ENCODE measurements around the gene FAM163B.

The FAM163B gene

DNA sequence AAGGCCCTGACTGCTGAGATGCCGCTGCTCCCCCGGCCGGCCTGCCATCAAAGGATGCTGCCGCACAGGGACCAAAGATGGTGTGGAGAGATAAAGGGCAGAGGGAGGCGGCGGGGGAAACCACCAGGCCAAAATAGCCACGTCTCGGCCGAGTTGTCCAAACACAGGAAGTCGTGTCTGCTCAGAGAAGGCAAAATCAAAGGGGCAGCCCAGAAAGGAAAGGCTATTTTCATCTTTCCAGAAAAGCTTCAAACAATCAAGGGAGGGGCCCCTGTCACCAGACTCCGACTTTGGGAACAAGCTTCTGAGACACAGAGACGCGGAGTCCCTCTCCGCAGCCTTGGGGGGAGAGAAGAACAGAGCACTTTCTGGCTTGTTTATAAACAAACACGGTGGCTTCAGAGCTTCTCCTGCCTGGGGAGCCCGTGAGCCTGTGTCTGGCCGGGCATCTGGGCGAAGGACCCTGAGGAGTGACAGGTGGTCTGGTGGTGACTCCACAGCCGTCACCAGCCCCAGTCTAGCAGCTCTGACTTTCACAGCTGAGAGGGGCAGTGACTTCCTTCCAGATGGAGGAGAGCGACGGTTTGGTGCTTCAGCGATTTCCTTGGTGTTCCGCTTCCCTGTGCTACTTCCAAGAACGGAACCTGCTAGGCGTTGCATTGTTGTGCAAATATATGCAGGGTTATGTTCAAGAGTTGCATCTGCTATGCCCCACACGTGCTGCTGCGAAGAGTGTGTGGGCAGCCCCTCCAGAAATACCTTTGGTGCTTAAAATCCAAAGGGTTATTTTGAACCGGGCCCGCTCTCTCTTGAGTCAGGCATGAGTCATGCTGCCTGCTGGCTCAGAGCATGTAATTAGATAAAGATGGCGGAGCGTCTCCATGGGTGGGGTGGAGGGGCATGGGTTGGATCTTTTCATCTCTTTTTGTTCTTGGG lies 50.7 kb downstream of the FAM163B start:
- H3K27ac ChIP-seq: peak overlapping the region in 18 of 21 experiments; percentile 6 to 79 (median 53)
- H3K4me3 ChIP-seq: no peak overlapping the region

DNA sequence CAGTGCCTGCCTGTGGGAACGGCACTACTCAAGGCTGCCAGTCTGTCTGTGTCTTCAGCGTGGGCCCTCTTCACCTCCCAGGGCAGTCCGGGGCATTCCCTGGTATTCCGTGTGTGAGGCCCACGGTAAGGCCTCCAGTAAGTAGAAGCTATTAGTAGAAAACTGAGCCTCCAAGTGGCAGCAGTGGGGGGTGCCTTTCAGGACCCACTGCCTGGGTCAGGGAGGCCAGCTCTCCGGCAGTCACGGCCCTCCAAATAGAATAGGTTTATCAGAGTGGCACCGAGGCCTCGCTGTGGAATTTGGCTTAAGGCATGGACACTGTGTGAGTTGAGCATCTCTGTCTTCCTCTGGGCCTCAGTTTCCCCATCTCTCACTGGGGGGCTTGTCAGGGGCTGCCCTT lies 51.6 kb downstream of the FAM163B start:
- Histone ChIP-seq H3K4me3 (no peak overlapping the region), H3K27ac (peak overlapping the region in 5 of 21 experiments; percentile 22 to 79 (median 61))

DNA sequence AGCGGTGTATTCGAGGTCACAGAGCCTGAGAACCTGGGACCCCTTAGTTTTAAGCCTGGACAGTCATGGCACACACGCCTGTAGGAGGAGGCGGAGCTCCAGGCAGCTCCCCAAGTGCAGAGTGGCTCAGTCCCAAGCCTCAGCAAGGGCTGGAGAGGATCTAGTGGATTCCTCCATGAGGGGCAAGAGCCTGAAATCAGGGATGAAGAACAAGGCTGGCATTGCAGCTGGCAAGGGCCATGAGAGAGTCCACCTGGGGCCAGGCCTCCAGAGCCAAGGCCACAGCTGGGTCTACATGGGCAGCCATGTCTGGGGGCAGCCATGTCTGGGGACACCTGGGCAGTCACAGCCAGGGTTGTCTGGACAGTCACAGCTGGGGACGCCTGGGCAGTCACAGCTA lies 52.8 kb downstream of the FAM163B start:
- Histone ChIP-seq H3K27ac (no peak overlapping the region), H3K4me3 (no peak overlapping the region)

DNA sequence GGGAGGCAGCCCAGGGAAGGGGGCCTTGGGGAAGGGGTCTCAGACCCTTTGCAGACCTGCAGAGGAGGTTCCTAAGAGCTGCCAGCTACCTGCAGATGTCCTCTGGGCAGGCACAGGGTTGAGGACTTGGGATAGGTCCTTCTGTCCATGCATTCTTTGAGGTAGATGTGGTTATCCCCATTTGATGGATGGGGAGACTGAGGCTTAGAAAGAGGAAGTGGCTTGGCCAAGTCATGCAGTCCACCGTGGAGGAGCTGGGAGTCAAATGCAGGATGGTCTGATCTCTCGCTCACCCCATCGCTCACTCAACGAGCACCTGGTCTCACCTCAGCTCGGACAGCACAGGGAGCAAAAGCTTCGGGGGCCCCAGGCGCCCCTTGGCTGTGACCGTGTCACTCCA lies 54.5 kb downstream of the FAM163B start:
- no peak overlapping the region for H3K27ac ChIP-seq
- no peak overlapping the region for H3K4me3 ChIP-seq

DNA sequence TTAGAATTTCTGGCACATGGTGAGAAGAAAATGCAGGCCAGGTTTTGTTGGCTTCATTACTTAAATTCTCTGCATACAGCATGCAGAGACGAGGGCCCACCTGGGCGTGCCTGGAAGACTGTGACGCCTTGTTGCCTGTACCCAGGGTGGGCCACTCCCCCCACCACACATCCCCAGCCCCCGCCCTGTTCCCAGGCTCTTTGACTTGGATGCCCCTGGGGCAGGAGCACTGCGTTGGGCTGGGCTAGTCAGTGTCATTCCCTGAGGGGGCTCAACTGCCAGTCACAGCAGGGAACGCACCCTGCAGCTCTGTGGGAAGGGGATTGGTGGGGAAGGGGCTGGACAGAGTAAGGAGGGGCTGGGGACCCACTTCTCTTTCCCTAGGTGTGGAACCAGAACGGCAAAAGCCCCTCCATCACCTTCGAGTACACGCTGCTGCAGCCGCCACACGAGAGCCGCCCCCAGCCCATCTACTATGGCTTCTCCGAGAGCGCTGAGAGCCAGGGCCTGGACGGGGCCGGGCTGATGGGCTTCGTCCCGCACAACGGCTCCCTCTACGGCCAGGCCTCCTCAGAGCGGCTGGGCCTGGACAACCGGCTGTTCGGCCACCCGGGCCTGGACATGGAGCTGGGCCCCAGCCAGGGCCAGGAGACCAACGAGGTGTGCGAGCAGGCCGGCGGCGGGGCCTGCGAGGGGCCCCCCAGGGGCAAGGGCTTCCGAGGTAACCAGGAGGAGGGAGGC lies 55.0 kb downstream of the FAM163B start:
- no peak overlapping the region for H3K27ac ChIP-seq
- no peak overlapping the region for H3K4me3 ChIP-seq

DNA sequence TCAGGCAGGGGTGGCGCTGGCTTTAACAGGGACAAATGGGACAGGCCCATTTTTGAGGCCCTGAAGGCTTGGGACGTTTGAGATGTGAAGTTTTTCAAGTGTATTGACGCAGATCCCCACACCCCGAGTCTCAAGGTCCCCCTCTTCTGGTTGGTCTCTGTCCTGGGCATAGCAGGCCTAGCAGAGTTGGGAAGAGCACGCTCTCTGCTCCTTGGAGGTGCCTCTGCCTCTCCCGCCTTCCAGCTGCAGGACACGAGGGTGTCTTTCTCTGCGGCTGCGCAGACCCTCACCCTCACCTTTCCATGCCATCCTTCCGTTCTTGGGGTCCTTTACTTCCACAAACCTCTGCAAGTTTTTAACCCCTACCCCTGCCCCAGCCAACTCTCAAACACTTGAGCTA lies 56.1 kb downstream of the FAM163B start:
- H3K4me3 ChIP-seq: no peak overlapping the region
- H3K27ac ChIP-seq: no peak overlapping the region

DNA sequence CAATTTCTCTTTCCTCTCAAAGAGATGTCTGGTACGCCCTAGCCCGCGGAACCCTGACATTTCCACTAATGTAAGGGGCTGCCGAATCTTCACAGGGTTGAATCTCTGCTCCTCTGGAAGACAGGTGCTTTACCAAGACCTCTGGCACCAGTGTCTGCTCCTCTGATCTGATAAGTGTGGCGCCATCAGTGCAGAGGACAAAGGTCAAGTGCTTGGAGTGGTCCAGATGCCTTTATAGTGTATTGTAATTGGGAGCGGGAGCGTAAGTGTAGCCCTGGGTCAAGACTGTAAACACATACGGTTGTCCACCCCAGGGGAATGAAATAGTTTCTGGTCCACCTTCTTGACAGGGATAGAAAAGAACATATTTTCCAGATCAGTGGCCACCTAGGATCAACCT lies 57.0 kb downstream of the FAM163B start:
- Histone ChIP-seq H3K4me3 (no peak overlapping the region), H3K27ac (no peak overlapping the region)

DNA sequence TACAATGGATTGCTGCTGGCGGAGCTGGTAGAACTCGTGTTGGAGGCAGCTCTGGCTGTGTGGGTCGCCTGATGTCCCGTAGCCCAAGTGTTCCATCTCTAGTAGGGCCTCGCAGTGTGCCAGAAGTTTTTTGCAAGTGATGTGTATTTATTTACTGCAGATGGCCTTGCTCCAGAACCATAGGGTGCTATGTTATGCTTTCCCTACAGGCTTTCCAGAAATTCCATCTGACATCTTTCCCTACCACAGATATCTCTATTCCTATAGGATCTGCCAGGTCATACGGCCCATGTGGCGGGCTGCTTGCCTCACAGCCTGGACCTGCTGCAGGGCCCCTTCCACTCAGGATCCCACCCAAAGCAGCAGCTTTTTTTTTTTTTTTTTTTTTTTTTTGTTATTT lies 57.7 kb downstream of the FAM163B start:
- H3K27ac ChIP-seq: no peak overlapping the region
- H3K4me3 ChIP-seq: no peak overlapping the region

DNA sequence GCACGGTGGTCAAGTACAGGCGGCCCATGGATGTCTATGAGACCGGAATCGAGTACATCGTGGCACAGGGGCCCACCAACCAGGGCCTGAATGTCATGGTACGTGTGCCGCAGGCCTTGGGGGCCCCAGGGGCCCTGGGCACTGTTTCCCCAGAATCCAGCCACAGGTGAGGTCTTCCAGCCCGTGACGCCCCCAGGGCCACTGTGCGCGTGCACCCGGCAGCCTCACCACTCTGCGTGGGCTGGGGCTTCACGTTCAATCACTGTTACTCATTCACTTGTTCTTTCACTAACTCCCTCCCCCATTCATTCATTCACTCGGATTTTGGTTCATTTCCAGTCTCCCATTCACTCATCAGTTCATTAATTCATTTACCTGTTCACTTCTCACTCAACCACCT lies 62.1 kb downstream of the FAM163B start:
- Histone ChIP-seq H3K4me3 (no peak overlapping the region), H3K27ac (no peak overlapping the region)

DNA sequence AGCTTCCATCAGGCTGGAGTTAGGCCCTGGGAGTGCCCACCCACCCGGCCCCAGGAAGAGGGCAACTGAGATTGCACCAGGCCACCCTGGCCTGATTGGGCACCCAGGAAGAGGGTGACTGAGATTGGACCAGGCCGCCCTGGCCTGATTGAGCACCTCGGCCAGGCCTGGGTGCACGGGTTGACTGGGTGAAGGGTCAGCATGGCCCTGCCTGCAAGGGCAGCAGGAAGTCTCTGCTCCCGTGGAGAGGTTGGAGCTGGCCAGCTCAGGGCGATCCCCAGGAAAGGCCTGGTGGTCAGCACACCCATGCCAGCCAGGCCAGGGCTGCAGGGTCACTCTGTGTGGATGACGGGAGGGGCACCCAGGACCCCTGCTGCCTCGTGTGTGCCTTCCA lies 62.9 kb downstream of the FAM163B start:
- no peak overlapping the region for H3K27ac ChIP-seq
- H3K4me3 ChIP-seq: no peak overlapping the region

DNA sequence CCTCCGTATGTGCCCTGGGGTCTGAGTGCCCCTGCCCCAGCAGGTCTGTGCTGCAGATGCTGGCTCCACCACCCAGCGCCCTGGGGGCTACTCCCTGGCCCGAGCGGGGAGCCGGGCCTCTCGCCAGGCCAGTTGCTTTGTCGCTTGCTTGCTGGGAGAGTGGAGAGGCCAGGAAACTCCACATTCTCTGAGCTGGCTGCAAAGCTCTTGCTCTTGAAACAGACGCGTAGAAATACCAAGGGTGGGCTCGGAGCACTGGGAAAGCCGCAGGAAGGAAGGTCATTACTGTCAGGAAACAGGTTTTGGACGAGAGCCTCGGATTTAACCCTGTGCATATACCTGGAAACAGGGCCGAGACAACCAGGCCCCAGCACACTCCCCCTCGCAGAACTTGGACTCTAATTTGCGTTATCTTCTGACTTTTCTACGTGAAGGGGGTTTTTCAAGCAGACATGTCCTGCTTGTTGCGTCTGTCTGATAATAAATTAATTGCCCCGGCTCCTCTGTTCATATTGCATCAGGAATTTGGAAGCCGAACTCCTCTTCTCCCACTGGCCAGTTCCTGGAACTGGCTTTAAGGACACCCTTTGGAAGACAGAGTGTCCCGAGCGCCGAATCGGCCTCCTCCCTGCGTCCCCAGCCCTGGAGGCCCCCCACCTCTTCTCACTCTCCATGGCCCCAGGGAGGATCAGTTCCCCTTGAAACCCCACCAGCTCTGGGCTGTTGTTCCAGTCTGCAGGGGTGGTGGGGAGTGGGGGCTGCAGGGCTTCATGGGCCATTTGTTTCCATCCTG lies 63.5 kb downstream of the FAM163B start:
- H3K4me3 ChIP-seq: no peak overlapping the region
- no peak overlapping the region for H3K27ac ChIP-seq

DNA sequence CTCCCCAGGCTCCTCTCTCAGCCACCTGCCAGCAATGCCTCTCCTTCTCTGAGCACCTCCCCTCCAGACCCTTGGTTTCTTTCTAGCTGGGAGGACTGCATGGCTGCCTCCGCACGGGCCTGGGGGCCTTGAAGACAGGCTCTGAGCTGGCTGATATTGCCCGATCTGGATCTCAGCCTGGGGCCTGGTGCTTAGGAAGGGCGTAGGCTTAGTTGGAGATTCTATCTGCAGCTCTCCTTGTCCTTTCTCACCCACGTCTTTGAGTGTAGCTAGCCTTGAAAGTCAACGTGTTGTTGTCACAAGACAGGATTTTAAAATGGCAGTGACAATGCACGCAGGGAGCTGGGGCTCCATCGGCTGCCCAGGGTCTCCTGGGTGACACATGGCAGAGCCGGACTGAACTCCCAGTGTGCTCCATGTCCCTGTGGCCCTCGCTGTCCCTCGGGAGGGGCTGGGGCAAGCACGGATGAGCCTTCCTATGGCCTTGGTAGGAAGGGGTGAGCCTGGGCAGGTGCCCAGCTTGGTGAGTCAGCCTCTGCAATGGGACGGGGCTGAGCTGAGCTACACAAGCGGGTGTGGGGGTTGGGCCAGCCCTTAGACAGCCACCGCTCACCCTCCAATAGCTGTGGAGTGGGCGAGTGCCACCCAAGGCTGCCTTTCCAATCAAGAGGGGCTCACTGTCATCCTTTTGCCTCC lies 65.3 kb downstream of the FAM163B start:
- H3K27ac ChIP-seq: no peak overlapping the region
- no peak overlapping the region for H3K4me3 ChIP-seq

DNA sequence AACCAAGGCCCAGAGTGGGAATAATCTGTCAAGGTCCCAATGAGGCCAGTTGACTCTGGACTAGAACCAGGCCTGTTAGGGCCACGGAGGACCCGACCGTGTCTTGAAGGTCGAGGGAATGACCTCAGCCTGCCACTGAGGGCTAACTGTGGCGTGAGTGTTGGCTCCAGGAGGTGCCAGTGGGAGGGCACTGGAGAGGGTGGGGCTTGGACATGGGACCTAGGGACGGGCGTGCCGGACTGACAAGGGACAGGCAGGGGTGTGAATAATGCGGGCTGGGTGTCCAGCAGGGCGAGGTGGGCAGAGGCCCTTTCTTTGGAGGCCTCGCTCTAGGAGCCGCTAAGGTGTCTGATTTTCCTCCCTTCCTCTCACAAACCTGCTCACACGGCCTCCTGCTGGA lies 67.2 kb downstream of the FAM163B start:
- no peak overlapping the region for H3K4me3 ChIP-seq
- H3K27ac ChIP-seq: no peak overlapping the region

DNA sequence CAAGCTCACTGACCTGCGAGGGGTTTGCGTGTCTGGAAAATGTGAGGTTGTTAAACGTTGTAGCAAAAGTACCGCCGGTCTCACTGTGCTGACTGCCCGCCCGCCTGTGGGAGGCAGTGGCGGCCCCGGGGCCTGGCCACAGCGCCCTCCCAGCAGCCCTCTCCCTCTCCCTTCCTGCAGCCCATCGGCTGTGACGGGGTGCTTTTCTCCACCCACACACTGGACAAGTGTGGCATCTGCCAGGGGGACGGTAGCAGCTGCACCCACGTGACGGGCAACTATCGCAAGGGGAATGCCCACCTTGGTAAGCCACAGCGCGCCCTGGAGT lies 68.5 kb downstream of the FAM163B start:
- Histone ChIP-seq H3K4me3 (no peak overlapping the region), H3K27ac (no peak overlapping the region)

DNA sequence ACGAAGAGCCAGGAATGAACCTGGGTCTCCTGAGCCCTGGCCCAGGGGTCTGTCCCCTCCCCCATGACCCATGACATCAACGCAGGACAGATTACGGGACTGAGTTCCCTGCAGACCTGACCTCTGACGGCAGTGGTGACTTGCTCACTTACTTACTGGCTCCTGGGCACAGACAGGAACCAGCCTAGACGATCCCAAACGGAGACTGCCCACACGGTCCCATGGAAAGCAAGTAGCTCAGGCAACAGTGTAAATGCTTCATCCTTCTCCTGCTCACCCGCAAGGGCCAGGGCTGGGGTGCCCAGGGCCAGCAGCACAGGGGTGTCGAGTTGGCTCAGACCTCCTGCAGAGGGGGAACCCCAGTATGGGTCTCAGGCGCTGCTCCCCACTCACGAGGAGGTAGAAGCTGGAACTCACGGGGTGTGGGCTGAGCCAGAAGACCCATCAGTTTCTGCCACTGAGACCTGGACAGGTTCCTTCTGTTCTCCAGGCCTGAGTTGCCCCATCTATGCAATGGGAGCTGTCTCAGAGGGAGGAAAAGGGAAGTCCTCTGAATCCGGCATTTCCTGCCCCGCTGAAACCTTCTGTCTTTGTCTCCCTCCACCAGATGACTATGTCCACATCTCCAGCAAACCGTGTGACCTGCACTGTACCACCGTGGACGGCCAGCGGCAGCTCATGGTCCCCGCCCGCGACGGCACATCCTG lies 69.0 kb downstream of the FAM163B start:
- Histone ChIP-seq H3K27ac (peak overlapping the region in 1 of 21 experiments; percentile 45), H3K4me3 (peak overlapping the region in 1 of 7 experiments; percentile 14)

DNA sequence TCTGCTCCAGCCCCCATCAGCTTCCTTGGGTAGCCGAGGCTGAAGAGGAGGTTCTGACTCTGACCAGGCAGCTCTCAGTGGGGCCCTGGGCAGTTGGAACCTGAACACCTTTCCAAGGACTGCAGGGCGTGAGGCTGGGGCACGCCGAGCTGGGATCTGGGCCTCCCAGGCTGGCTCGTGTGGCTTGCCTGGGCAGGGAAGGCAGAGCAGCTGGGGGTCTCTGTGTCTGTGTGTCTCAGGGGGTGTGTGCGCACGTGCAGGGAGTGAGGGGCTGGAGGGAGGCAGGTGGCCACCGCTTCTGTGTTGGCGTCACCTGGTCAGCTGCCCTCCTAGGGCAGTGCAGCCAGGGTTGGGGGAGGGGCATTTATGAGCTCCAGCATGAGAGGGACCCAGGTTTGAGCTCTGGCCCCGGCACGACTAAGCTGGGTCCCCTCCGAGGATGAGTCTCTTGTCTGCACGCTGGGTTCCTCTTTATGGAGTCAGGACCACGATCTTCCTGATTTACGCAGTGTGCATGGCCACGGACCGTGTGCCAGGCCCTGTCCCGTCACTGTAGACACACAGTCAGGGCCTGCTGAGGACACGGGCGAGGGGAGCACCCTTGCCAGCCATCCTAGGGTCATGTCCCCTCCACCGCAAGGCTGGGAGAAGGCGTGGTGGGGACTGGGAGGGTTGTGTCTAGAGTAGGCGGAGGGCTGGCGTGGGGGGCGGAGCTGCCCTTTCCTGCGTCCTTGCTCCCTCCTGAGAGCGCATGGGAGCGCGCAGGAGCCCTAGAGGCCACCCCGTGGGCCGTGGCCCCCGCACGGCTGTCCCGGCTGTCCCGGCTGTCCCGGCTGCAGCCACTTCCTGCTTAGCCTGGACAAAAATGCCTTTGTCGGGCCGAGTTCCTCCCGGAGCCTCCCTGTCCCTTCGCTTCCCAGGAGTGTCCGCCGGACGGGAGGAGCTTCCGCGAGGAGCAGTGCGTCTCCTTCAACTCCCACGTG lies 70.0 kb downstream of the FAM163B start:
- peak overlapping the region in 1 of 21 experiments; percentile 45 for H3K27ac ChIP-seq

DNA sequence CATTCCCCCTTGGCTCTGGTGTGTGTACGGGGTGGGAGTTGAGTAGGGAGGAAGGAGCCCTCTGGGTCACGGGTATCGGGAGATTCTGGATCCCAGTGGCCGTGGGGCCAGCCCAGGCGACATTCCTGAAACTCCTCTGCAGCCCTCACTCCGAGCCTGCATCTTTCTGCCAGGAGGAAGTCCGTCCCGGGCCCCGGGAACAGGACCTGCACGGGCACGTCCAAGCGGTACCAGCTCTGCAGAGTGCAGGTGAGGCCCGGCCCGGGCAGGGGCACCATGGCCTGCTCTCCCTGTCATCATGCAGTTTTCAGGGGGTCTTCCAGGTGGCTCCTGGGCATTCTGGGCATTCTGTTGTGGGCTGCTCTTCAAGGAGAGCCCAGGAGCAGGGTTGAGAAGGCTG lies 71.0 kb downstream of the FAM163B start:
- Histone ChIP-seq H3K4me3 (no peak overlapping the region), H3K27ac (no peak overlapping the region)

More for the DNA sequence above, 70.0 kb downstream of the FAM163B start:
- peak overlapping the region in 1 of 7 experiments; percentile 14 for H3K4me3 ChIP-seq

DNA sequence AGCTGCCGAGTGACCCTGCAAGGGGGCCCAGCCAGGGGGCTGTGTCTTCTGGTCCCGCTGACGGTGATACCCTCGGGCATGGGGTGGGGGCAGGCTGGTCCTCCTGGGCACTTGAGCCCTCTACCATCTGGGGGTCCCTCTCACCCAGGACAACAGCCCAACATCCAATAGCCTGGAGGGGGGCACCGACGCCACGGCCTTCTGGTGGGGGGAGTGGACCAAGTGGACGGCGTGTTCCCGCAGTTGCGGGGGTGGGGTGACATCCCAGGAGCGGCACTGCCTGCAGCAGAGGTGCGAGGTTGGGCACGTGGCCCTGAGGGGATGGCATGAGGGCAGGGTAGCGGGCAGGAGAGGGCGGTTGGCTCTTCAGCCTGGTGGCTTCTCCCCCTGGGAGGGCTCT lies 71.9 kb downstream of the FAM163B start:
- Histone ChIP-seq H3K27ac (no peak overlapping the region), H3K4me3 (no peak overlapping the region)
